Endothelial cell of umbilical vein (primary cell): ENCODE results near the gene NCR2. TPM values are rescaled to one million over a fixed set of nuclear protein-coding genes. Genes with fewer than 3 reads are reported as not detected.

Source experiments
- BruUV-seq: library from RNA; stranded (reverse); fragments of 400-500 nt; replicated peaks from 2 replicates; lab custom pipeline; 2021; lab: Mats Ljungman, UMichigan
- CTCF ChIA-PET: fragments of 300-600, 350-600 bp; sonication (Branson Sonifier 250); formaldehyde crosslinking; loops from one replicate; lab custom pipeline; 2021; ENCODE audit warnings: antibody characterized with exemption, inconsistent platforms; lab: Charles Lee
- POLR2A ChIA-PET: fragments of 300-600, 350-600 bp; sonication (Branson Sonifier 250); formaldehyde crosslinking; loops from one replicate; lab custom pipeline; 2021; ENCODE audit warnings: antibody characterized with exemption, inconsistent platforms; lab: Charles Lee
- DNase-seq: peaks from one replicate; pipeline ENCODE4 v3.0.0-alpha.2; 2011; ENCODE audit warnings: low read depth, low spot score
- FAIRE-seq: peaks from 2 replicates; lab custom pipeline; 2011; peaks lifted over from hg19 to GRCh38; lab: Jason Lieb, UNC
- H2AFZ ChIP-seq: 2 replicates; pipeline ENCODE4 v1.6.0; 2012; ENCODE audit warnings: low read depth, low read length, control low read depth, inconsistent platforms
- H3K27ac ChIP-seq: 2 replicates; pipeline ENCODE4 v1.5.1; 2011; ENCODE audit warnings: low read depth, mild to moderate bottlenecking, control low read depth, low read length, moderate library complexity; ENCODE audit not compliant: insufficient read depth
- H3K27me3 ChIP-seq, 2 experiments: 2 replicates each; pipeline versions ENCODE4 v1.6.0 to v1.6.1; 2011; ENCODE audit warnings: low read length in 2 of 2, mixed read lengths in 1 of 2; ENCODE audit not compliant: control insufficient read depth in 2 of 2, insufficient read depth in 2 of 2
- H3K36me3 ChIP-seq, 2 experiments: 2 replicates in 1 of 2; 3 replicates in 1 of 2; pipeline ENCODE4 v1.5.1; 2011; ENCODE audit warnings: low read length in 2 of 2, mild to moderate bottlenecking in 1 of 2, moderate library complexity in 1 of 2; ENCODE audit not compliant: control insufficient read depth in 2 of 2, insufficient read depth in 2 of 2; ENCODE audit errors: extremely low read depth in 1 of 2
- H3K4me1 ChIP-seq: 3 replicates; pipeline ENCODE4 v1.5.1; 2011; ENCODE audit warnings: mild to moderate bottlenecking, low read length; ENCODE audit not compliant: control insufficient read depth, insufficient read depth; ENCODE audit errors: extremely low read depth
- H3K4me2 ChIP-seq: 2 replicates; pipeline ENCODE4 v1.6.1; 2011; ENCODE audit warnings: low read length, control low read depth, mixed read lengths; ENCODE audit not compliant: insufficient read depth
- H3K4me3 ChIP-seq, 3 experiments: fragments of 200-600 bp in 1 of 3; sonication (generic), shearing (Covaris generic) in 1 of 3; replicated peaks in 1 of 3; 2 replicates each; pipeline ENCODE4 v1.5.1; 2011 to 2016; ENCODE audit warnings: control low read depth in 3 of 3, low read length in 3 of 3, mild to moderate bottlenecking in 2 of 3, inconsistent platforms in 1 of 3, low read depth in 1 of 3, moderate library complexity in 1 of 3; ENCODE audit not compliant: insufficient read depth in 1 of 3
- H3K79me2 ChIP-seq: 2 replicates; pipeline ENCODE4 v1.6.0; 2012; ENCODE audit warnings: low read length, inconsistent platforms; ENCODE audit not compliant: control insufficient read depth, insufficient read depth
- H3K9ac ChIP-seq: replicated peaks from 2 replicates; pipeline ENCODE3; 2011; ENCODE audit warnings: low read length, control low read depth; ENCODE audit not compliant: insufficient read depth; ENCODE audit errors: extremely low read depth
- H3K9me1 ChIP-seq: replicated peaks from 3 replicates; pipeline ENCODE4 v1.6.0; 2011; ENCODE audit warnings: mild to moderate bottlenecking, low read length; ENCODE audit not compliant: control insufficient read depth, insufficient read depth; ENCODE audit errors: extremely low read depth
- H3K9me3 ChIP-seq: replicated peaks from 2 replicates; pipeline ENCODE4 v1.5.1; 2012; ENCODE audit warnings: low read length, inconsistent platforms; ENCODE audit not compliant: control insufficient read depth, insufficient read depth
- H4K20me1 ChIP-seq: replicated peaks from 2 replicates; pipeline ENCODE3; 2011; ENCODE audit warnings: mild to moderate bottlenecking, low read length; ENCODE audit not compliant: control insufficient read depth, insufficient read depth; ENCODE audit errors: extremely low read depth
- EZH2 ChIP-seq: IDR thresholded peaks from 2 replicates; pipeline ENCODE4 v1.6.1; 2012; ENCODE audit warnings: borderline replicate concordance, low read depth, mild to moderate bottlenecking, moderate library complexity, low read length, inconsistent platforms; ENCODE audit not compliant: severe bottlenecking
- FOS ChIP-seq: IDR thresholded peaks from 2 replicates; pipeline ENCODE4 v1.6.1; 2011; ENCODE audit warnings: mild to moderate bottlenecking, low read length, moderate library complexity, borderline replicate concordance; ENCODE audit not compliant: insufficient read depth
- GATA2 ChIP-seq: IDR thresholded peaks from 2 replicates; pipeline ENCODE4 v1.7.0; 2011; ENCODE audit warnings: low read depth, mild to moderate bottlenecking, moderate library complexity, mixed read lengths, low read length; ENCODE audit not compliant: insufficient read length, insufficient read depth
- JUN ChIP-seq: IDR thresholded peaks from 2 replicates; pipeline ENCODE4 v1.6.1; 2011; ENCODE audit warnings: borderline replicate concordance, low read depth; ENCODE audit not compliant: insufficient read length, insufficient read depth
- MYC ChIP-seq: IDR thresholded peaks from one replicate; pipeline ENCODE4 v1.6.1; 2011; ENCODE audit warnings: mild to moderate bottlenecking, low read depth, low read length
- POLR2A ChIP-seq: IDR thresholded peaks from 2 replicates; pipeline ENCODE4 v1.6.1; 2012; ENCODE audit warnings: low read depth, mild to moderate bottlenecking, control low read depth, low read length
- POLR2AphosphoS5 ChIP-seq: IDR thresholded peaks from 2 replicates; pipeline ENCODE4 v1.6.1; 2012; ENCODE audit warnings: low read depth, mild to moderate bottlenecking, control low read depth, low read length, moderate library complexity; ENCODE audit not compliant: insufficient read depth
- dilution Hi-C: fragments of 300-500 bp; cut with MboI; formaldehyde crosslinking; loops from one replicate; pipeline ENCODE4 v1.15.0; 2019; ENCODE audit warnings: low sequenced_read_pairs; ENCODE audit not compliant: extremely low pct_ligation_motif_present
- intact Hi-C: fragments of 100-400 bp; cut with micrococcal nuclease; formaldehyde crosslinking; loops from one replicate; pipeline ENCODE4 v1.10.0; 2022
- polyA plus RNA-seq, 4 experiments: library from polyadenylated mRNA; depleted of rRNA in 3 of 4; stranded (reverse) in 3 of 4; unstranded in 1 of 4; fragments of >200 nt; gene quantifications; 2 replicates each; pipeline versions ENCODE4 v1.2.1 to v1.2.3, GENCODE V29; 2011 to 2012; ENCODE audit warnings: missing spikeins in 1 of 4
- total RNA-seq: library from RNA; stranded (reverse); gene quantifications from 2 replicates; pipeline ENCODE4 v1.2.3, GENCODE V29; 2021
- TF ChIP-seq, protein P1 (sequence below): IDR thresholded peaks from 2 replicates; pipeline ENCODE4 v1.6.1; 2011; ENCODE audit not compliant: insufficient read depth, insufficient read length
- TF ChIP-seq, protein P2 (sequence below), 2 donors: IDR thresholded peaks; 1 replicate in 1 of 2; 2 replicates in 1 of 2; pipeline ENCODE4 v1.5.1; 2011; ENCODE audit warnings: low read length in 2 of 2, mild to moderate bottlenecking in 2 of 2, moderate library complexity in 2 of 2, control low read depth in 1 of 2, inconsistent platforms in 1 of 2, low read depth in 1 of 2; ENCODE audit not compliant: insufficient read depth in 1 of 2; ENCODE audit errors: extremely low read depth in 1 of 2

The NCR2 gene
- total and polyA plus RNA-seq, 2 donors (not counting 3 experiments of a cell fraction or from before 2014, with no cell fraction given): not detected

DNA sequence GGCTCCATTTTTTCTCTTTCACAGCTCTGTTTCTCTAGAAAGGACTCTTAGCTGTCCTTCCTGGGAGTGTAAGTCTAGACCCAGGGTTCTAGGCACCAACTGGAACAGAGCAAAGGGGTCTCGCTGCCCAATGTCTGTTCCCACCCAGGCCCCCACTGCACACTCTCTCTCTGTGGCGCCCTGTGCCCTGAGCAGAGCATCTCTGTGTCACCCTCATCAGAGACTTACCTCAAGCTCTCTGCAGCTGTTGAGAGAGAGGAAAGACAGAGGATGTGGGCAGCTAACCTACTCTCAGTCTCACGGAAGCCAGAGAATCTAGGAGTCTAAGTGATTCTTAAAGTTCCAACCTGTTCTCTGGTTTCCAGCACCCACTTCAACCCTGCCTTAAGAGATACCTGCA, 9.5 kb downstream of the NCR2 start:
- H3K9ac ChIP-seq: no peak overlapping the region
- no peak overlapping the region for H3K27ac ChIP-seq
- no peaks in the 10 kb centered on the region for H3K9me1 ChIP-seq
- H3K79me2 ChIP-seq: no peaks in the 10 kb centered on the region
- intact Hi-C loops: no loop called here
- dilution Hi-C loops: no loop called here
- H3K9me3 ChIP-seq: no peaks in the 10 kb centered on the region
- ChIA-PET POLR2A (no interaction called here), CTCF (interaction anchor here (0.7 kb wide), 1 partner anchor 23 kb away, joined by 3 read pairs; no protein-coding TSS in a partner anchor)
- no peak for FAIRE-seq
- H3K4me2 ChIP-seq: no peak overlapping the region
- BruUV-seq: no TSS peak
- H2AFZ ChIP-seq: no peak overlapping the region
- no peak overlapping the region for H3K4me3 ChIP-seq
- H3K36me3 ChIP-seq: no peaks in the 10 kb centered on the region
- TF ChIP-seq POLR2A: no peak
- TF ChIP-seq, protein P1, sequence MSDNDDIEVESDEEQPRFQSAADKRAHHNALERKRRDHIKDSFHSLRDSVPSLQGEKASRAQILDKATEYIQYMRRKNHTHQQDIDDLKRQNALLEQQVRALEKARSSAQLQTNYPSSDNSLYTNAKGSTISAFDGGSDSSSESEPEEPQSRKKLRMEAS: no peak
- DNase-seq: no peak
- H3K4me1 ChIP-seq: no peaks in the 10 kb centered on the region
- no peaks in the 10 kb centered on the region for H4K20me1 ChIP-seq
- H3K27me3 ChIP-seq: peaks cover 0 to under 1% of the 10 kb centered on the region in 2 experiments

DNA sequence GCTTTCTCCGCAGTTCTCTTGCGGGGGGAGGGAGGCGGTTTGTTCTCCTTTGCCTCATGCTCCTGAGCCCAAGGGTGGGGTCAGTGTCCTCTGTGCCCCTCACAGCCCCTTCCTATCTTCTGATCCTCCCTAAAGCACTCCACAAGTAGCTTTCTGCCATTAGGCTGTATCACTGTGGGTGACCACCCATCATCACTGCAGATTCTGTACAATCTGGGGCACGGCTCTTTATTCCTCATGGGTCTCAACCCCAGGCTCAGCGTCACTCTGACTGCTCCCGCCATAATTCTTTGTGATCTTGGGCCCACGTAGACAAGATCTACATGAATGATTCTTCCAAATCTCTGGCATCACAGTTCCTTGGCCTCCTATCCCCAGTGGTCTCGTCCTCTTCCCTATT, 10.5 kb downstream of the NCR2 start:
- FAIRE-seq (no peak), DNase-seq (no peak)
- Histone ChIP-seq H3K4me3 (no peak overlapping the region), H3K4me1 (no peaks in the 10 kb centered on the region), H3K79me2 (no peaks in the 10 kb centered on the region), H2AFZ (no peak overlapping the region), H3K9me1 (no peaks in the 10 kb centered on the region), H3K27ac (no peak overlapping the region), H3K4me2 (no peak overlapping the region), H3K36me3 (no peaks in the 10 kb centered on the region), H3K27me3 (peaks cover 0 to 5% of the 10 kb centered on the region in 2 experiments), H3K9ac (no peak overlapping the region), H4K20me1 (no peaks in the 10 kb centered on the region), H3K9me3 (no peaks in the 10 kb centered on the region)
- BruUV-seq: no TSS peak
- dilution Hi-C loops (no loop called here), intact Hi-C loops (no loop called here)
- CTCF ChIA-PET: no interaction called here
- TF ChIP-seq MYC (no peak), GATA2 (no peak), FOS (no peak), JUN (no peak), POLR2A (no peak), POLR2AphosphoS5 (no peak), EZH2 (no peak)
- TF ChIP-seq, protein P1: no peak
- TF ChIP-seq, protein P2, sequence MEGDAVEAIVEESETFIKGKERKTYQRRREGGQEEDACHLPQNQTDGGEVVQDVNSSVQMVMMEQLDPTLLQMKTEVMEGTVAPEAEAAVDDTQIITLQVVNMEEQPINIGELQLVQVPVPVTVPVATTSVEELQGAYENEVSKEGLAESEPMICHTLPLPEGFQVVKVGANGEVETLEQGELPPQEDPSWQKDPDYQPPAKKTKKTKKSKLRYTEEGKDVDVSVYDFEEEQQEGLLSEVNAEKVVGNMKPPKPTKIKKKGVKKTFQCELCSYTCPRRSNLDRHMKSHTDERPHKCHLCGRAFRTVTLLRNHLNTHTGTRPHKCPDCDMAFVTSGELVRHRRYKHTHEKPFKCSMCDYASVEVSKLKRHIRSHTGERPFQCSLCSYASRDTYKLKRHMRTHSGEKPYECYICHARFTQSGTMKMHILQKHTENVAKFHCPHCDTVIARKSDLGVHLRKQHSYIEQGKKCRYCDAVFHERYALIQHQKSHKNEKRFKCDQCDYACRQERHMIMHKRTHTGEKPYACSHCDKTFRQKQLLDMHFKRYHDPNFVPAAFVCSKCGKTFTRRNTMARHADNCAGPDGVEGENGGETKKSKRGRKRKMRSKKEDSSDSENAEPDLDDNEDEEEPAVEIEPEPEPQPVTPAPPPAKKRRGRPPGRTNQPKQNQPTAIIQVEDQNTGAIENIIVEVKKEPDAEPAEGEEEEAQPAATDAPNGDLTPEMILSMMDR (IDR thresholded peaks at IDR 0.05; ENCODE audit: extremely low read depth in 1 of 2, insufficient read depth in 1 of 2, low read depth in 1 of 2, low read length in 2 of 2): no peak
- POLR2A ChIA-PET: no interaction called here
